Breast epithelium (tissue), 3 donors: ENCODE measurements around the gene ABAT.

ENCODE experiments used
- CTCF ChIP-seq, 3 donors: fragments of 450-650 bp; IDR thresholded peaks; one replicate each; pipeline ENCODE4 v1.5.1; 2016 to 2017; ENCODE audit warnings: antibody characterized with exemption in 3 of 3, mild to moderate bottlenecking in 3 of 3, moderate library complexity in 3 of 3
- POLR2A ChIP-seq: fragments of 450-650 bp; IDR thresholded peaks from one replicate; pipeline ENCODE4 v1.6.1; 2016; ENCODE audit warnings: antibody characterized with exemption, mild to moderate bottlenecking, moderate library complexity
- POLR2AphosphoS5 ChIP-seq, 3 donors: sonication (generic); formaldehyde crosslinking; IDR thresholded peaks; one replicate each; pipeline ENCODE4 v1.6.1; 2017; ENCODE audit warnings: antibody characterized with exemption in 3 of 3

DNA sequence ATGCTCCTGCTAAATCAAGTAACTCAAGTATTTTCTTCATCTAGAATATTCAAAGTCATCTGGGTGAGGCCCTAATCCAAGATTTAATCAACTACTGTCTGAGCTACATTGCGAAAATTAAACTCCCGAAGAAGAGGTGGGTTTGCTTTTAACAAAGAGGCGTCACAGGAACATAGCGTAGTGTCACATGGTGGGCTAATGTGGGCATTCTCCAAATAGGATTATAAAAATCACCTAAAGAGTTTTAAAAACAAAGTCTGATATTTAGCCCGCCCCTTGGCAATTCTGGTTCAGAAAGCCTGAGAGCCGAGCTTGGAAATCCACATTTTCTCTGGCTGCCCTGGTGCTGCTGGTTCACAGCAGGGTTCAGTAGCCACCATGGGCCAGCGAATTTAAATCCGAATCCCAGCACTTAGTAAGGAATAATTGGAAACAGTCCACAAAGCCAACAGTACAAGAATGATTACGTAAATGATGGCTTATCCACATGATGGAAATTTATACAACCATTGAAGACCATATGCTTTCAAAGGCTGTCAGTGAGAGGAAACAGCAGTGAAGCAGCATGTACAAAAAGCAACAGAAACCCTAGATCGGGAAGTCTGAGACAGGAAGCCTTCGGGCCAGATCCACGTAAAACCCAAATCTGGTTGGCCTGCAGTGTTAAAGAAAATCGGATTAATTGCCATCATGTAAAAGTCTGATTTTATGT lies 132.0 kb downstream of the ABAT start:
- TF ChIP-seq CTCF (IDR thresholded peaks at IDR 0.05): no peak
- TF ChIP-seq POLR2A: no peak
- no peak for TF ChIP-seq POLR2AphosphoS5 (IDR thresholded peaks at IDR 0.05)
